ENCODE measurements around the gene RTN4RL2. TPM values are rescaled to one million over a fixed set of nuclear protein-coding genes. Genes with fewer than 3 reads are reported as not detected.

The RTN4RL2 gene
- total RNA-seq, 1 donor from 2014 or later, result 0.81 TPM

DNA sequence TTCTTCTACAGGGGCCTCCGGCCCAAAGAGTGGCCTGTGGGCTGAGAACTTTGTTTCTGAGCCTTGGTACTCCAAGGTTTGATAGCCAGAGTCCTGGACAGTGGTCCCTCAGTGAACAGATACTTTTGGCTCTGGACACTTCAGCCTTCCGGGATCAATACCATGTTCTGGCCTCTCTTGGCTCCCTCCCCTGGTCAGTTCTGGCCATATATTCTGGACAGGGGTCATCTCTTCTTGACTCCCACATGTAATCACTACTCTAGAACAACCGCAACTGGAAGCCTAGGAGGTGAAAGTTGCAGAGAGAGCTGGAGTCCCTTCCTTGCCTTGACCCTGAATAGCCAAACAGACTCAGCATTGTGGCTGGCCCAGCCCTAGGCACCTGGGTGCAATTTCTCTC is 2.3 kb downstream of the RTN4RL2 start:
- DNase-seq (ENCODE audit: extremely low spot score, unreplicated experiment), result no peak
- Mint-ChIP-seq H3K27ac (ENCODE audit: unreplicated experiment) (no peak overlapping the region), H3K27me3 (ENCODE audit: unreplicated experiment) (peaks cover 52% of the 10 kb centered on the region), H3K4me3 (ENCODE audit: unreplicated experiment) (no peak overlapping the region), H3K36me3 (ENCODE audit: unreplicated experiment) (no peaks in the 10 kb centered on the region), H3K9me3 (ENCODE audit: unreplicated experiment) (no peaks in the 10 kb centered on the region), H3K4me1 (ENCODE audit: unreplicated experiment) (peaks cover 22% of the 10 kb centered on the region)
- TF ChIP-seq, protein P1, sequence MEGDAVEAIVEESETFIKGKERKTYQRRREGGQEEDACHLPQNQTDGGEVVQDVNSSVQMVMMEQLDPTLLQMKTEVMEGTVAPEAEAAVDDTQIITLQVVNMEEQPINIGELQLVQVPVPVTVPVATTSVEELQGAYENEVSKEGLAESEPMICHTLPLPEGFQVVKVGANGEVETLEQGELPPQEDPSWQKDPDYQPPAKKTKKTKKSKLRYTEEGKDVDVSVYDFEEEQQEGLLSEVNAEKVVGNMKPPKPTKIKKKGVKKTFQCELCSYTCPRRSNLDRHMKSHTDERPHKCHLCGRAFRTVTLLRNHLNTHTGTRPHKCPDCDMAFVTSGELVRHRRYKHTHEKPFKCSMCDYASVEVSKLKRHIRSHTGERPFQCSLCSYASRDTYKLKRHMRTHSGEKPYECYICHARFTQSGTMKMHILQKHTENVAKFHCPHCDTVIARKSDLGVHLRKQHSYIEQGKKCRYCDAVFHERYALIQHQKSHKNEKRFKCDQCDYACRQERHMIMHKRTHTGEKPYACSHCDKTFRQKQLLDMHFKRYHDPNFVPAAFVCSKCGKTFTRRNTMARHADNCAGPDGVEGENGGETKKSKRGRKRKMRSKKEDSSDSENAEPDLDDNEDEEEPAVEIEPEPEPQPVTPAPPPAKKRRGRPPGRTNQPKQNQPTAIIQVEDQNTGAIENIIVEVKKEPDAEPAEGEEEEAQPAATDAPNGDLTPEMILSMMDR (IDR thresholded peaks at IDR 0.05), result no peak

DNA sequence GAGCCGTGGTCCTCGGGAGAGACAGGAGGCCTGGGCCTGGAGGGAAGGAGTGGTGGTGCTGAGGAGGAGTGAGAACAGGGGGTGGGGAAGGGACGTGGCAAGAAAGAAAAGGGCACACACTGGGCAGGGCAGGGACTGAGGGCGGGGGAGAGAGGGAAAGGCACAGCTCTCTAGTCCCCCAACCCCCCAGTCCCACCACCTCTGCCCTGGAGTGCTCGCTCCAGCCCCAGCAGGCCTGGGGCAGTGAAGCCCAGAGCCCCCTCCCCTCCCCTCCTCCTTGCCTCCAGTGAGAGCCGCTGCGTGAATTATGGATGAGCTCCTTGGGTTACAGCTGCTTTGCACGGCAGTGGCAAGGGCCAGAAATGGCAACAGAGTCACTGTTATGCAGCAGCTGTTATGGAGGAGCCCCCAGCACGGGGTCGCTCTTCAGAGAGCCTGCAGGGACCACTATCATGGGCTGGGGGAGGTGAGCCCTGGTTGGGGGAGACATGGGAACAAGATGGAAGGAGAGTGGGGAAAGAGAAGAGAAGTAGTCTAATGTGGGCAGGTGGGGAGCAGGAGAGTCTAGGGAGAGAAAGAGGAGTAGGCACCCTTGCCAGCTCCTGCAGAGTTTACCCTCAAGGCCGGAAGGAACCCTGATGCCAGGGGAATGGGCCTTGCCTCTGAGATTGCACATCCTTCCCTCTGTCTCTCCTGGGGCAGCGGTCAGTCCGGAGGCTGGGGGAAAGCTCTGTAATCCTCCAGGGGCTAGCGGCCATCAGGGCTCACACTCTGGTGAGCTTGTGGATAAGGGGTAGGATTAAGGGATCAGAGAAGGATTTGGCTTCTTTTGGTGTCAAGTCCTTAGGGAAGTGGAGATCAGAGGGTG is 3.6 kb downstream of the RTN4RL2 start:
- Mint-ChIP-seq H3K9me3 (ENCODE audit: unreplicated experiment) (no peaks in the 10 kb centered on the region), H3K36me3 (ENCODE audit: unreplicated experiment) (no peaks in the 10 kb centered on the region), H3K27ac (ENCODE audit: unreplicated experiment) (no peak overlapping the region), H3K27me3 (ENCODE audit: unreplicated experiment) (peaks cover 54% of the 10 kb centered on the region), H3K4me1 (ENCODE audit: unreplicated experiment) (peaks cover 14% of the 10 kb centered on the region), H3K4me3 (ENCODE audit: unreplicated experiment) (no peak overlapping the region)
- no peak for DNase-seq (ENCODE audit: extremely low spot score, unreplicated experiment)
- TF ChIP-seq, protein P1 (IDR thresholded peaks at IDR 0.05), result no peak

DNA sequence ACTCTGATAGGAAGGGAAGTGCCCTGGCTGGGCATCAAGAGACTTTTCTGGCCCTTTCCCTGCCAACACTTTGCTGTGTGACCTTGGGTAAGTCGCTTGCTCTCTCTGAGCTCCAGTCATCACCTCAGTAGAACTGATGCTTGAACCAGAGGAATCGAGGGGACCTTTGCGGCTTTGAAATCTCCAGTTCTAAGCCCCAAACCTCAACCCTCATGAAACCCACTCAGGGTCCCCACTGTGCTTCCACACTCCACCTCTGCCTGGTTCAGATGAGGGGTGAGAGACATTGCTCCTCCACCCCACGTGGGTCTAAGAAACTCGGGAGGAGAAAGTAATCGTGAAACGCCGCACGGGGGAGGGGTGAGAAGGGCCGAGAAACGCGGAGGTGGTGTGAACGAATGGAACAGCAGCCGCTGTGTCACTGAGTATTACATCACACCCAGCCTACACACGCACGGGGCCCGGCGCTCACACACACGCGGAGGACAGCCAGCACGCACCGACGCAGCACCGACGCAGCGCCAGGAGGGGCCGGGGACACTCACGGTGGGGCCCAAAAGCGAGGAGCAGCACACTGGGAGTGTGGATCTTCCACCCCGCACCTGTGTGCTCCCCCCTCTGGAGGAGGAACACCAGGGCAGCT is 4.3 kb downstream of the RTN4RL2 start:
- DNase-seq (ENCODE audit: extremely low spot score, unreplicated experiment), result no peak
- no peaks in the 10 kb centered on the region for H3K9me3 Mint-ChIP-seq (ENCODE audit: unreplicated experiment)
- H3K27me3 Mint-ChIP-seq (ENCODE audit: unreplicated experiment), result peaks cover 50% of the 10 kb centered on the region
- no peak overlapping the region for H3K27ac Mint-ChIP-seq (ENCODE audit: unreplicated experiment)
- H3K4me3 Mint-ChIP-seq (ENCODE audit: unreplicated experiment), result no peak overlapping the region
- peaks cover 9% of the 10 kb centered on the region for H3K4me1 Mint-ChIP-seq (ENCODE audit: unreplicated experiment)
- no peaks in the 10 kb centered on the region for H3K36me3 Mint-ChIP-seq (ENCODE audit: unreplicated experiment)
- TF ChIP-seq, protein P1 (IDR thresholded peaks at IDR 0.05), result no peak

GRCh38 chr11:57466680-57467079 is 6.4 kb downstream of the RTN4RL2 start:
- peaks cover 42% of the 10 kb centered on the region for H3K27me3 Mint-ChIP-seq (ENCODE audit: unreplicated experiment)
- TF ChIP-seq, protein P1 (IDR thresholded peaks at IDR 0.05), result no peak
- no peaks in the 10 kb centered on the region for H3K9me3 Mint-ChIP-seq (ENCODE audit: unreplicated experiment)
- no peak overlapping the region for H3K27ac Mint-ChIP-seq (ENCODE audit: unreplicated experiment)
- H3K4me3 Mint-ChIP-seq (ENCODE audit: unreplicated experiment), result no peak overlapping the region
- peaks cover 3% of the 10 kb centered on the region for H3K4me1 Mint-ChIP-seq (ENCODE audit: unreplicated experiment)
- no peaks in the 10 kb centered on the region for H3K36me3 Mint-ChIP-seq (ENCODE audit: unreplicated experiment)
- DNase-seq (ENCODE audit: extremely low spot score, unreplicated experiment), result no peak

GRCh38 chr11:57467508-57468157 is 7.3 kb downstream of the RTN4RL2 start:
- peaks cover 34% of the 10 kb centered on the region for H3K27me3 Mint-ChIP-seq (ENCODE audit: unreplicated experiment)
- peaks cover 3% of the 10 kb centered on the region for H3K4me1 Mint-ChIP-seq (ENCODE audit: unreplicated experiment)
- no peaks in the 10 kb centered on the region for H3K9me3 Mint-ChIP-seq (ENCODE audit: unreplicated experiment)
- H3K36me3 Mint-ChIP-seq (ENCODE audit: unreplicated experiment), result no peaks in the 10 kb centered on the region
- no peak for DNase-seq (ENCODE audit: extremely low spot score, unreplicated experiment)
- TF ChIP-seq, protein P1 (IDR thresholded peaks at IDR 0.05), result no peak
- H3K4me3 Mint-ChIP-seq (ENCODE audit: unreplicated experiment), result no peak overlapping the region
- H3K27ac Mint-ChIP-seq (ENCODE audit: unreplicated experiment), result no peak overlapping the region
